GM12873 (cell line): ENCODE measurements around the gene LARGE1.

Experiments
- CTCF ChIP-seq: IDR thresholded peaks from 2 replicates; pipeline ENCODE4 v1.5.1; 2012; ENCODE audit warnings: low read depth, mild to moderate bottlenecking, moderate library complexity, low read length, control low read depth; ENCODE audit not compliant: insufficient read depth; ENCODE audit errors: missing control alignments

LARGE1 gene

GRCh38 chr22:33526434-33527107 is 393.7 kb downstream of the LARGE1 start:
- TF ChIP-seq CTCF: no peak

DNA sequence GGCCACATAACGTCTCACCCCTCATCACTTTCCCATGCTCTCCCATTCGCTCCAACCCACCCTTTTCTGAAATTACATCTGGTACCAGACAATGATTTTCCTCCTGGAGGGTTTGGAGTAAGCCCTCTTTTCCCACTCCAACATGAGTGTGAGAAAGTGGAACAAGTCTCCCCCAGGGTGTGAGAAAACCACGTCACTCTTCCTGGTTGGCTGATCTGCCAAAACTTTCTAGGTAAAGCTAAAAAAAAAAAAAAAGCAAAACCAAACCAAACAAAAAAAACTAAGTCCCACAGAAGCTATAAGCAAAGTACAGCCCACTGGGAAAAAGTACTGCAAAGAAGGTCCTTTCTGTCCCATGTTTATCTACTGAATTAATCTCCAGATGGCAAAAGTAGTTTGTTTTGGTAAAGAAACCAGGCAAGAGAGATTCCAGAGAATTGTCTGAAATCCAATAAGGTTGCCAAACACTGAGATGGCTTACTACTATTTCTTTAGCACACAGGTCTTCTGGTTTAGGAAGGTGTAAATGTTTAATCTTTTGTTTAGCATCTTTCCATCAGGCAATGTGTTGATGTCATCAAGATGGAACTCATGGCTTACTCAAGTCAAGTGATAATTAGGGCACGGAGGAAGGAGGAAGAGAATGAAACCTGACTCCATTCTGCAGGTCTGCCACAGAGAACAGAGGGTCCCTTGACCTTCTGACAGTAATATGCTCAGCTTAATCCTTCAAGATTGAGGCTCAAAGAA is 395.6 kb downstream of the LARGE1 start:
- TF ChIP-seq CTCF: no peak

DNA sequence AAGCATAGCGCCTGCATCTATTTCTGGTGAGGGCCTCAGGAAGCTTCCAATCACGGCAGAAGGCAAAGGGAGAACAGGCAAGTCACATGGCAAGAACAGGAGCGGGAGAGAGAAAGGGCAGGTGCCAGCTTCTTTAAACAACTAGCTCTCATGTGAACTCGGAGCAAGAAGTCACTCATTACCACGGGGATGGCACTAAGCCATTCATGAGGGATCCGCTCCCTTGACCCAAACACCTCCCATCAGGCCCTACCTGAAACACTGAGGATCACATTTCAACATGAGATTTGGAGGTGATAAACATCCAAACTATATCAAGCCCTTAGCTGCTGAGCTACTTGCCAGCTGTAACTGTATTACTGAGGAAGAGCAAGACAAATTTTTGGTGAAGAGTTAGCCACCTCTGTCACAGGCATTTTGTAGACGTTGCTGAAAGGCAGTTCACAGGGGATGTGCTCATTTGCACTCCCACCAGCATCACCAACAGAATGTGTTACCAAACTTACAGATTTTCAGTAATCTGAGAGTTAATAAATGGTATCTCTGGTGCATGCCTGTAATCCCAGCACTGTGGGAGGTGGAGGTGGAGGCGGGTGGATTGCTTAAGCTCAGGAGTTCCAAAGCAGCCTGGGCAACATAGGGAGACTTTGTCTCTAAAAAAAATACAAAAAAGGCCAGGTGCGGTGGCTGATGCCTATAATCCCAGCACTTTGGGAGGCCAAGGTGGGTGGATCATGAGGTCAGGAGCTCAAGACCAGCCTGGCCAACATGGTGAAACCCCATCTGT is 398.2 kb downstream of the LARGE1 start:
- no peak for TF ChIP-seq CTCF

DNA sequence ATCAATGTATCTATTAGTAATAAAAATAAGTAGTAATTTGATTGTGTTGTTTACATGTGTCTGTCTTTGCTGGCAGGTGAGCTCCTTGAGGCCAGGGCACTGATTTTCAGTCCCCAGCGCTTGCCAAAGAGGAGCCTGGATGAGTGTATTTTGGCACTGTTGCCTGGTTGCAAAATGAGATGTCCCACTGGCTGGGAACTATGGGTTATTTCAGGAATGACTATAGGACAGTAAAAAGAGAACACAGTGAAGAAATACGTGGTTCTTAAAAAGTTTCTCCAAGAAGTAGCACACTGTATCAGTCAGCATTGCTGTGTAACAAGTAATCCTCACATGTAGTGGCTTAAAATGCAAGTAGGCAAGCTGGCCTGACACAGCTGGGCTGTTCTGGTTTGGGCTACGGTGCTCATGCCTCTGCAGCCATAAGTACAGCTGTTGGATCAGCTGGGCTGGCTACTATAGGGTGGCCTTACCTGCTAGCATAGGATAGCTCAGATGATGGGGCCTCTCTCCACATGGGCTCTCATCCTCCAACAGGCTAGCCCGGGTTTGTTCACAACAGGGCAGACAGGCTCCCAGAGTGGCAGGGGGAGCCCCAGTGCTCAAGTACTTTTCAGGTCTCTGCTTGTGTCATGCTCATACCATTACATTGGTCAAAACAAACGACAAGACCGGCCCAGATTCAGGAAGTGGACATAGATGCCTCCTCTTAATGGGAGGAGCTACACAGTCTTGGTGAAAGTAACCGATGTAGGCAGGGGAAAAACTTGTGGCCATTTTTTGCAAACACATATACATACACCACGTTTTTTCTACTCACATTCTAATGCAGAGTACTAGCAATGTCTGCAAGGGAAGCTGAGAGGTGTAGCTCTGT is 399.1 kb downstream of the LARGE1 start:
- no peak for TF ChIP-seq CTCF

DNA sequence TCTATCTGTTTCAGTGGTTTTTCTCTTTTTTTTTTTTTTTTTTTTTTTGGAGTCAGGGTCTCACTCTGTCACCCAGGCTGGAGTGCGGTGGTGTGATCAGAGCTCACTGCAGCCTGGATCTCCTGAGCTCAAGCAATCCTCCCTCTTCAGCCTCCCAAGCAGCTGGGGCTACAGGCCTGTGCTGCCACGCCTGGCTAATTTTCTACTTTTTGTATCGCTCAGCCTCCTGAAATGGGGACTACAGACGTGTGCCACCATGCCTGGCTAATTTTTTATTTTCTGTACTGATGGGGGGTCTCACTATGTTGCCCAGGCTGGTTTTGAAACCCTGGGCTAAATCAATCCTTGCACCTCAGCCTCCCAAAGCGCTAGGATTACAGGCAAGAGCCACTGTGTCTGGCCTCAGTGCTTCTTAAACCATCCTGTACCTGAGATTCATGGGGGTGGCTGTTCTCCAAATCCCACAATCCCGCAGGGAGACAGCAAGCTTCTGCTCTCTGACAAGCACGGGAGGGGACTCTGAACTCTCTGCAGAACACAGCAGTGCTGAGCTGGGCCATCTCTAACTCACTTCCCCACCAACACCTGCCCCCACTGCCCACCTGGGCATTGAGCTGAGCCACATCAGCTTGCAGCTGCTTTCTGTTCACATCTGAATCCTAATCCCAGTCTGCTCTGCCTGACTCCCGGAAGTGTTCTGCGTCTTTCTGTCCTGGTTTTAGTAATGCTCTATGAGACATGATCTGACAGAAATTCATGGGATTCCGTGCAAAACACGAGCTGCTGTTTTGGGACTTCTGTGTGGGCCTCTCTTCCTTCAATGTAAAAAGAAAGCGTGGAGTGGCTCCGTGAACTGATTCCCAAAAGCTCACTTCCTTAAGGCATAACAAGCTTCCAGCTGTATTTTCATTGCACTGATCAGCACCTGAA is 400.0 kb downstream of the LARGE1 start:
- TF ChIP-seq CTCF: no peak
